HepG2 (cell line): ENCODE measurements around the gene TRPM1. TPM values are rescaled to one million over a fixed set of nuclear protein-coding genes. Genes with fewer than 3 reads are reported as not detected.

Experiments
- ATAC-seq: fragments of 200-7000 bp; cut with Tn5 transposase; 3 replicates; pipeline ENCODE4 v1.9.1; 2020; ENCODE audit warnings: mild to moderate bottlenecking, moderate library complexity
- BruUV-seq: library from RNA; stranded (reverse); fragments of 400-500 nt; replicated peaks from 2 replicates; lab custom pipeline; 2021; lab: Mats Ljungman, UMichigan
- CTCF ChIA-PET: fragments of 300-600 bp; formaldehyde crosslinking; extraction: SDS; loops from one replicate; lab custom pipeline; 2021; ENCODE audit warnings: low total read pairs, inconsistent platforms, low intra/inter-chr PET ratio; lab: Yijun Ruan, JAX
- POLR2A ChIA-PET: fragments of 350-600 bp; sonication (Branson Sonifier 250); formaldehyde crosslinking; loops from one replicate; lab custom pipeline; 2020; ENCODE audit warnings: antibody characterized with exemption, inconsistent platforms; lab: Yijun Ruan, JAX
- DNase-seq: peaks from one replicate; pipeline ENCODE4 v3.0.0-alpha.2; 2015; ENCODE audit warnings: low spot score
- FAIRE-seq: peaks from 3 replicates; lab custom pipeline; 2011; peaks lifted over from hg19 to GRCh38; lab: Jason Lieb, UNC
- H2AFZ ChIP-seq: one replicate; pipeline ENCODE4 v1.6.1; 2011; ENCODE audit warnings: low read length, inconsistent platforms
- H3K27ac ChIP-seq: fragments of 300-600 bp; 3 replicates; pipeline ENCODE4 v1.8.0; 2011; ENCODE audit warnings: mixed run types, mild to moderate bottlenecking, mixed read lengths, low read length, inconsistent platforms; ENCODE audit not compliant: insufficient read depth; ENCODE audit errors: extremely low read length
- H3K27me3 ChIP-seq, 2 experiments: fragments of 200-600 bp in 1 of 2; 2 replicates in 1 of 2; 3 replicates in 1 of 2; pipeline versions ENCODE4 v1.6.0 to v1.8.0; 2011; ENCODE audit warnings: low read length in 2 of 2, mild to moderate bottlenecking in 2 of 2, moderate library complexity in 2 of 2, inconsistent platforms in 1 of 2; ENCODE audit not compliant: insufficient read depth in 2 of 2, control insufficient read depth in 1 of 2
- H3K36me3 ChIP-seq, 2 experiments: fragments of 200-600 bp in 1 of 2; replicated peaks in 1 of 2; 2 replicates in 1 of 2; 3 replicates in 1 of 2; pipeline versions ENCODE4 v1.5.1 to v1.8.0; 2011; ENCODE audit warnings: low read length in 2 of 2, inconsistent platforms in 1 of 2; ENCODE audit not compliant: insufficient read depth in 2 of 2, control insufficient read depth in 1 of 2
- H3K4me1 ChIP-seq: 2 replicates; pipeline ENCODE4 v1.5.1; 2012; ENCODE audit warnings: low read length, inconsistent platforms; ENCODE audit not compliant: insufficient read depth
- H3K4me2 ChIP-seq: 2 replicates; pipeline ENCODE4 v1.6.0; 2011; ENCODE audit warnings: low read depth, low read length, inconsistent platforms
- H3K4me3 ChIP-seq, 3 experiments: fragments of 200-600 bp in 1 of 3; sonication (generic), shearing (Covaris generic) in 1 of 3; replicated peaks in 1 of 3; 2 replicates each; pipeline ENCODE4 v1.5.1; 2011 to 2016; ENCODE audit warnings: low read length in 3 of 3, inconsistent platforms in 2 of 3, low read depth in 2 of 3, mild to moderate bottlenecking in 2 of 3, control low read depth in 1 of 3, mixed read lengths in 1 of 3; ENCODE audit not compliant: insufficient read depth in 1 of 3
- H3K79me2 ChIP-seq: one replicate; pipeline ENCODE4 v1.6.1; 2011; ENCODE audit warnings: low read length, inconsistent platforms; ENCODE audit not compliant: insufficient read depth
- H3K9ac ChIP-seq: 2 replicates; pipeline ENCODE4 v1.6.0; 2011; ENCODE audit warnings: mild to moderate bottlenecking, low read depth, low read length, inconsistent platforms; ENCODE audit not compliant: insufficient read depth
- H3K9me3 ChIP-seq: 2 replicates; pipeline ENCODE4 v1.5.1; 2012; ENCODE audit warnings: mild to moderate bottlenecking, low read length
- H4K20me1 ChIP-seq: 2 replicates; pipeline ENCODE4 v1.6.0; 2011; ENCODE audit warnings: inconsistent platforms, mild to moderate bottlenecking, low read length, moderate library complexity; ENCODE audit not compliant: insufficient read depth
- HNRNPH1 ChIP-seq: fragments of 200-400 bp; formaldehyde crosslinking; optimal IDR thresholded peaks from 2 replicates; pipeline ENCODE3; 2017; ENCODE audit warnings: mild to moderate bottlenecking, low read depth, low read length
- ZNF329 ChIP-seq: sonication (generic); formaldehyde crosslinking; IDR thresholded peaks from 2 replicates; pipeline ENCODE4 v1.9.0; 2021; ENCODE audit warnings: low read depth, mild to moderate bottlenecking, missing genetic modification reagents
- ZNF556 ChIP-seq: sonication (generic); formaldehyde crosslinking; IDR thresholded peaks from 2 replicates; pipeline ENCODE4 v1.4.0; 2020; ENCODE audit warnings: mild to moderate bottlenecking, missing genetic modification reagents, borderline replicate concordance
- WGBS: methylation state at CpG from one replicate; pipeline ENCODE4 v1.1.6; 2017; ENCODE audit warnings: low lambda C conversion rate; 5-methylcytosine and 5-hydroxymethylcytosine counted together
- in situ Hi-C: cut with HindIII; loops from 2 replicates; pipeline ENCODE4 v1.10.0; 2017; ENCODE audit warnings: low pct_unique_long_range_greater_than_20kb; ENCODE audit not compliant: extremely low pct_ligation_motif_present
- intact Hi-C: fragments of 100-400 bp; cut with micrococcal nuclease; formaldehyde crosslinking; loops from one replicate; pipeline ENCODE4 v1.10.0; 2022; ENCODE audit not compliant: unreplicated experiment
- polyA plus RNA-seq, 8 experiments: library from polyadenylated mRNA; depleted of rRNA in 3 of 8; stranded (reverse) in 7 of 8; unstranded in 1 of 8; fragments of >200 nt; fragmentation: Illumina TruSeq in 4 of 8; extraction: Trizol in 4 of 8; gene quantifications; 2 replicates each; pipeline versions ENCODE4 v1.2.1 to v1.2.3, GENCODE V29; 2011 to 2016; ENCODE audit warnings: low read depth in 4 of 8, missing spikeins in 1 of 8, mixed read lengths in 1 of 8; ENCODE audit not compliant: insufficient read depth in 1 of 8
- total RNA-seq, 5 experiments: library from RNA; depleted of rRNA; stranded (reverse); fragments of >200 nt; fragmentation: Illumina TruSeq; extraction: Trizol; gene quantifications; 2 replicates each; pipeline ENCODE4 v1.2.3, GENCODE V29; 2016; ENCODE audit warnings: low read depth in 1 of 5

Gene TRPM1
- total and polyA plus RNA-seq, 2 of the 13 experiments (the other 11 are each of a cell fraction or from before 2014, with no cell fraction given), result not detected

DNA sequence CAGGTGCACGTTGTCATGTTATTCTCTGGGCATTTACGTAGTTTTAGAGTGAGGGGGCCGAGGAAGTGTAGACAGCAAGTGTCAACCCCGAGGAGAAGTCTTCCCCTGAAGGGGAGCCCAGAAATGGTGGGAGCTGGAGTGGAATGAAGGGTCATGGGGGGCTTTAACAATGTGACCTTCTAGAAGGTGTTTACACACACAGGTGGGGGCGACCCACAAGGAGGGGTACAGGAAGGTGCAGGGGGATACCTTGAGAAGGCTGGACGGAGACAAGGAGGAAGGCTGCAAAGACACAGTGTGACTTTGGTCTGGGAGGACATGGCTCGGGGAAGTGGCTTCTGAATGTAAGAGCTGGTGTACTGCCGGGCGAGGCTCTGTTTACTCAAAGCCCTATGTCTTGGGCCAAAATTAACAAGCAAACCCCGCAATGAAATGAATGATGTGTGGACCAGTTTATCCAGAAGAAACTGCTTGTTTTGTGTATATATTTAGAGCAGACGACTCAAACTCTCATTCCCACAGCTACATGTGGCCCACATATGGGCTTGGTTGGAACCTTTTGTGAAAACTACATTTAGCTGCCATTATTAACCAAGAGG lies 18.7 kb downstream of the TRPM1 start:
- FAIRE-seq, result no peak
- no peaks in the 10 kb centered on the region for H3K36me3 ChIP-seq
- H4K20me1 ChIP-seq, result no peaks in the 10 kb centered on the region
- H3K9ac ChIP-seq, result no peak overlapping the region
- intact Hi-C loops, result no loop called here
- H3K4me2 ChIP-seq, result peak overlapping the region; percentile 70
- ChIA-PET CTCF (no interaction called here), POLR2A (interaction anchor here (1.4 kb wide), 1 partner anchor 10 kb away, joined by 5 read pairs; no protein-coding TSS in a partner anchor)
- TF ChIP-seq ZNF556 (CRISPR knock-in tag), result peak; percentile 80; the same call in 1 of the 2 replicates
- no peak for TF ChIP-seq ZNF329 (CRISPR knock-in tag)
- H3K9me3 ChIP-seq, result no peaks in the 10 kb centered on the region
- H3K4me1 ChIP-seq, result peaks cover 56% of the 10 kb centered on the region
- ATAC-seq, result no peak
- 0 out of 6 replicates have a peak overlapping the region, but pooled peaks of 1 of the 3 experiments have one; percentile 58 for H3K4me3 ChIP-seq
- in situ Hi-C loops, result no loop called here
- WGBS, result 40% methylated on average over 11 of the region's 11 CpGs
- H3K27me3 ChIP-seq, result no peaks in the 10 kb centered on the region; a peak in 1 of 5 replicates
- no peaks in the 10 kb centered on the region for H3K79me2 ChIP-seq
- no peak overlapping the region for H2AFZ ChIP-seq
- DNase-seq, result no peak
- BruUV-seq, result no TSS peak
- H3K27ac ChIP-seq, result no peak overlapping the region

DNA sequence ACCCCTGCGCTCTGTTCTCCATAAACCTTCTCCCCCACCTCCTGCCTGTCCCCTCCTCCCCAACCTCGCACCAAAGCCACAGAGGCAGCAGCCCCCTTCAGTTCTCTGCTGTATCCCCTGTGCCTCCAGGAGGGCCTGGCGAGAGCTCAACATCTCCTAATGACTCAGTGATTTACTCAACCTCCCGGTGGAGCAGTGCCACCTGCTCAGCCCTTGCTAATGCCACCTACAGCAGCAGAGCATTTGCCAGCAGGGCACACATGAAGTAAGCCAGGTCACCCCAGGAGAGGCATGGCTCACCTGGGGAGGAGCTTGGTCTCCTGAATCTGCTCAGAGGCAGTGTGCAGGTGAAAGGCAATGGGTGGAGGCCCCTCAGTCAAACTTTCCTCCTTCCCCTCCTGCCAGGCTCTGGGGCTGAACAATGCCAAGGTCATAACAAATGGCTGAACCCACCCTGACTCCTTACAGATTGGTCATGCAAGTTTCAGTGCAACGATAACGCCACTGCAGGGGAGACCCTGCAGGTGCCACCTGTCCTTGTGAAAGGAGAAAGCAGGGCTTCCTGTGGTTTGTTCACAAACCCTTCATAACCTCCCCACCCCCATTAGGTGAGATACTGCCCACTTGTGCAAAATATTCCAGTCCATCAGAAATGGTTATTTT lies 19.8 kb downstream of the TRPM1 start:
- Histone ChIP-seq H3K27me3 (no peaks in the 10 kb centered on the region; a peak in 2 of 5 replicates), H3K9me3 (no peaks in the 10 kb centered on the region), H3K9ac (no peak overlapping the region), H2AFZ (no peak overlapping the region), H3K36me3 (no peaks in the 10 kb centered on the region), H3K4me1 (peaks cover 49% of the 10 kb centered on the region), H4K20me1 (no peaks in the 10 kb centered on the region), H3K4me3 (no peak overlapping the region), H3K27ac (no peak overlapping the region), H3K4me2 (no peak overlapping the region), H3K79me2 (no peaks in the 10 kb centered on the region)
- intact Hi-C loops, result no loop called here
- in situ Hi-C loops, result no loop called here
- POLR2A ChIA-PET, result no interaction called here
- CTCF ChIA-PET, result no interaction called here
- 71% methylated on average over 6 of the region's 6 CpGs for WGBS
- TF ChIP-seq HNRNPH1, result no peak
- DNase-seq (no peak), FAIRE-seq (no peak), ATAC-seq (no peak)
- BruUV-seq, result no TSS peak
